Medulla oblongata (tissue), 1 donor: ENCODE results near the gene WDR45B.

Experiments
- DNase-seq: peaks from one replicate; pipeline ENCODE4 v3.0.0-alpha.2; 2015; ENCODE audit errors: extremely low spot score

Gene WDR45B

GRCh38 chr17:82629748-82630147, 18.5 kb downstream of the WDR45B start:
- no peak for DNase-seq

GRCh38 chr17:82627405-82627804, 20.8 kb downstream of the WDR45B start:
- no peak for DNase-seq

GRCh38 chr17:82623707-82624106, 24.5 kb downstream of the WDR45B start:
- no peak for DNase-seq

- no peak for DNase-seq
Measured at GRCh38 chr17:82619641-82620040, 28.6 kb downstream of the WDR45B start.

GRCh38 chr17:82619211-82619610, 29.0 kb downstream of the WDR45B start:
- DNase-seq: no peak

GRCh38 chr17:82616021-82616711, 32.1 kb downstream of the WDR45B start:
- no peak for DNase-seq

- DNase-seq: no peak
Measured at GRCh38 chr17:82615084-82616020, 32.9 kb downstream of the WDR45B start.

GRCh38 chr17:82614095-82614631, 34.1 kb downstream of the WDR45B start:
- DNase-seq: no peak

GRCh38 chr17:82613283-82614094, 34.8 kb downstream of the WDR45B start:
- no peak for DNase-seq

GRCh38 chr17:82611140-82612058, 36.8 kb downstream of the WDR45B start:
- no peak for DNase-seq

GRCh38 chr17:82609655-82610054, 38.6 kb downstream of the WDR45B start:
- DNase-seq: no peak

- DNase-seq: peak; percentile 60
Measured at GRCh38 chr17:82608816-82609215, 39.4 kb downstream of the WDR45B start.

GRCh38 chr17:82605939-82606600, 42.2 kb downstream of the WDR45B start:
- DNase-seq: no peak

GRCh38 chr17:82604532-82604931, 43.7 kb downstream of the WDR45B start:
- no peak for DNase-seq

- peak; percentile 87 for DNase-seq
Measured at GRCh38 chr17:82603981-82604448, 44.2 kb downstream of the WDR45B start.

- DNase-seq: no peak
Measured at GRCh38 chr17:82602986-82603710, 45.1 kb downstream of the WDR45B start.

- DNase-seq: no peak
Measured at GRCh38 chr17:82602487-82602886, 45.8 kb downstream of the WDR45B start.

GRCh38 chr17:82601447-82602000, 46.7 kb downstream of the WDR45B start:
- DNase-seq: no peak
